ENCODE data around the gene MARK3. TPM values are rescaled to one million over a fixed set of nuclear protein-coding genes. Genes with fewer than 3 reads are reported as not detected.

Gene MARK3
- polyA plus RNA-seq, 1 donor (not counting 4 experiments of a cell fraction or from before 2014, with no cell fraction given), result 133 TPM

- dilution Hi-C loops (cut with MboI; ENCODE audit: extremely low pct_ligation_motif_present, low sequenced_read_pairs), result no loop called here
- H4K20me1 ChIP-seq (ENCODE audit: control insufficient read depth, extremely low read depth, insufficient read depth, low read length), result peaks cover 34% of the 10 kb centered on the region
- H3K4me2 ChIP-seq (ENCODE audit: control insufficient read depth, extremely low read depth, insufficient read depth, low read depth, low read length), result no peak overlapping the region
- H3K27ac ChIP-seq (ENCODE audit: control insufficient read depth, insufficient read depth, low read length), result no peak overlapping the region
- no peak overlapping the region for H2AFZ ChIP-seq (ENCODE audit: control insufficient read depth, low read length)
- DNase-seq (ENCODE audit: low read depth, low spot score) (no peak), FAIRE-seq (no peak)
- H3K36me3 ChIP-seq (ENCODE audit: control insufficient read depth in 2 of 2, extremely low read depth in 1 of 2, insufficient read depth in 2 of 2, low read length in 2 of 2), result peaks cover 0 to 6% of the 10 kb centered on the region in 2 experiments
- H3K9me3 ChIP-seq (ENCODE audit: control insufficient read depth, low read depth, low read length), result no peaks in the 10 kb centered on the region
- no peaks in the 10 kb centered on the region for H3K27me3 ChIP-seq (ENCODE audit: control insufficient read depth, extremely low read depth, insufficient read depth, low read length)
- H3K79me2 ChIP-seq (ENCODE audit: control insufficient read depth, insufficient read depth, low read length), result peaks cover 90% of the 10 kb centered on the region
- H3K9me1 ChIP-seq (ENCODE audit: control insufficient read depth, extremely low read depth, insufficient read depth, low read length), result no peaks in the 10 kb centered on the region
- H3K4me3 ChIP-seq (ENCODE audit: control insufficient read depth in 2 of 3, extremely low read depth in 1 of 3, insufficient read depth in 2 of 3, low read depth in 1 of 3, low read length in 3 of 3), result no peak overlapping the region
- H3K4me1 ChIP-seq (ENCODE audit: control insufficient read depth, extremely low read depth, insufficient read depth, low read length), result peaks cover 11% of the 10 kb centered on the region
- TF ChIP-seq CTCF (optimal IDR thresholded peaks at IDR 0.05 in 1 of 3, IDR thresholded peaks at IDR 0.05 in 1 of 3, conservative IDR thresholded peaks at IDR 0.05 in 1 of 3; ENCODE audit: extremely low read depth in 1 of 3, insufficient read depth in 2 of 3, low read length in 3 of 3), result no peak
- TF ChIP-seq EZH2 (IDR thresholded peaks at IDR 0.05; ENCODE audit: low read length), result no peak
- no peak overlapping the region for H3K9ac ChIP-seq (ENCODE audit: control insufficient read depth, extremely low read depth, insufficient read depth, low read length)
Observed at GRCh38 chr14:103408491-103409155, 23.4 kb downstream of the MARK3 start.

GRCh38 chr14:103416916-103417315 is 31.7 kb downstream of the MARK3 start:
- Histone ChIP-seq H3K36me3 (ENCODE audit: control insufficient read depth in 2 of 2, extremely low read depth in 1 of 2, insufficient read depth in 2 of 2, low read length in 2 of 2) (peaks cover 5 to 13% of the 10 kb centered on the region in 2 experiments), H3K27ac (ENCODE audit: control insufficient read depth, insufficient read depth, low read length) (no peak overlapping the region), H4K20me1 (ENCODE audit: control insufficient read depth, extremely low read depth, insufficient read depth, low read length) (peaks cover 35% of the 10 kb centered on the region), H3K79me2 (ENCODE audit: control insufficient read depth, insufficient read depth, low read length) (peaks cover 88% of the 10 kb centered on the region), H3K9me3 (ENCODE audit: control insufficient read depth, low read depth, low read length) (no peaks in the 10 kb centered on the region), H3K4me2 (ENCODE audit: control insufficient read depth, extremely low read depth, insufficient read depth, low read depth, low read length) (no peak overlapping the region), H3K4me3 (ENCODE audit: control insufficient read depth in 2 of 3, extremely low read depth in 1 of 3, insufficient read depth in 2 of 3, low read depth in 1 of 3, low read length in 3 of 3) (no peak overlapping the region), H3K9ac (ENCODE audit: control insufficient read depth, extremely low read depth, insufficient read depth, low read length) (no peak overlapping the region), H3K4me1 (ENCODE audit: control insufficient read depth, extremely low read depth, insufficient read depth, low read length) (no peaks in the 10 kb centered on the region), H2AFZ (ENCODE audit: control insufficient read depth, low read length) (no peak overlapping the region), H3K27me3 (ENCODE audit: control insufficient read depth, extremely low read depth, insufficient read depth, low read length) (no peaks in the 10 kb centered on the region), H3K9me1 (ENCODE audit: control insufficient read depth, extremely low read depth, insufficient read depth, low read length) (no peaks in the 10 kb centered on the region)
- DNase-seq (ENCODE audit: low read depth, low spot score), result no peak
- no peak for TF ChIP-seq EZH2 (IDR thresholded peaks at IDR 0.05; ENCODE audit: low read length)
- TF ChIP-seq CTCF (optimal IDR thresholded peaks at IDR 0.05 in 1 of 3, IDR thresholded peaks at IDR 0.05 in 1 of 3, conservative IDR thresholded peaks at IDR 0.05 in 1 of 3; ENCODE audit: extremely low read depth in 1 of 3, insufficient read depth in 2 of 3, low read length in 3 of 3), result no peak
- FAIRE-seq, result no peak
- dilution Hi-C loops (cut with MboI; ENCODE audit: extremely low pct_ligation_motif_present, low sequenced_read_pairs), result no loop called here
